GM12878 (cell line): ENCODE results near the gene HSPA12B. TPM values are rescaled to one million over a fixed set of nuclear protein-coding genes. Genes with fewer than 3 reads are reported as not detected.

Experiments used
- ATAC-seq: fragments of 200-7000 bp; cut with Tn5 transposase; 3 replicates; pipeline ENCODE4 v1.9.1; 2020; ENCODE audit warnings: mild to moderate bottlenecking, moderate library complexity
- BruUV-seq: library from RNA; stranded (reverse); fragments of 400-500 nt; replicated peaks from 2 replicates; lab custom pipeline; 2021; lab: Mats Ljungman, UMichigan
- CTCF ChIA-PET: fragments of 300-600 bp; sonication (Branson Sonifier 250); formaldehyde crosslinking; extraction: SDS; loops from one replicate; lab custom pipeline; 2021; ENCODE audit warnings: inconsistent platforms; lab: Yijun Ruan, JAX
- POLR2A ChIA-PET: fragments of 350-600 bp; formaldehyde crosslinking; extraction: SDS; loops from one replicate; lab custom pipeline; 2021; ENCODE audit warnings: inconsistent platforms; lab: Charles Lee
- RAD21 ChIA-PET: fragments of 300-600 bp; sonication (Branson Sonifier 250); formaldehyde crosslinking; loops from one replicate; lab custom pipeline; 2023; ENCODE audit warnings: antibody characterized with exemption; ENCODE audit not compliant: unreplicated experiment; lab: Charles Lee
- SMC1A ChIA-PET: fragments of 300-600 bp; sonication (Branson Sonifier 250); formaldehyde crosslinking; loops from one replicate; lab custom pipeline; 2023; ENCODE audit not compliant: unreplicated experiment, uncharacterized antibody; lab: Charles Lee
- DNase-seq: peaks from one replicate; pipeline ENCODE4 v3.0.0-alpha.2; 2011; ENCODE audit warnings: low read depth, low spot score
- FAIRE-seq: peaks from 3 replicates; lab custom pipeline; 2011; peaks lifted over from hg19 to GRCh38; lab: Jason Lieb, UNC
- H2AFZ ChIP-seq: 2 replicates; pipeline ENCODE4 v1.6.0; 2011; ENCODE audit warnings: low read depth, low read length, control low read depth; ENCODE audit not compliant: control insufficient read depth
- H3K27ac ChIP-seq: 2 replicates; pipeline ENCODE4 v1.5.1; 2011; ENCODE audit warnings: control low read depth; ENCODE audit not compliant: control insufficient read depth, insufficient read depth
- H3K27me3 ChIP-seq, 2 experiments: replicated peaks in 1 of 2; 2 replicates each; pipeline versions ENCODE4 v1.6.0 to v1.6.1; 2011; ENCODE audit warnings: low read length in 1 of 2; ENCODE audit not compliant: control insufficient read depth in 2 of 2, insufficient read depth in 2 of 2
- H3K36me3 ChIP-seq, 2 experiments: 2 replicates each; pipeline ENCODE4 v1.5.1; 2011; ENCODE audit warnings: low read length in 1 of 2; ENCODE audit not compliant: control insufficient read depth in 2 of 2, insufficient read depth in 2 of 2
- H3K4me1 ChIP-seq: 2 replicates; pipeline ENCODE4 v1.6.1; 2011; ENCODE audit warnings: mild to moderate bottlenecking, low read length, moderate library complexity, mixed read lengths; ENCODE audit not compliant: control insufficient read depth, insufficient read depth
- H3K4me2 ChIP-seq: 2 replicates; pipeline ENCODE4 v1.6.0; 2011; ENCODE audit warnings: control low read depth; ENCODE audit not compliant: control insufficient read depth, insufficient read depth
- H3K4me3 ChIP-seq: fragments of 200-600 bp; sonication (generic); 2 replicates; pipeline ENCODE4 v1.5.1; 2016
- H3K79me2 ChIP-seq: 2 replicates; pipeline ENCODE4 v1.6.0; 2011; ENCODE audit warnings: low read length; ENCODE audit not compliant: control insufficient read depth, insufficient read depth
- H3K9ac ChIP-seq: 2 replicates; pipeline ENCODE4 v1.8.0; 2011; ENCODE audit warnings: low read length, control low read depth, mixed read lengths; ENCODE audit not compliant: control insufficient read depth, insufficient read depth
- H3K9me3 ChIP-seq: replicated peaks from 3 replicates; pipeline ENCODE4 v1.5.1; 2011; ENCODE audit warnings: mild to moderate bottlenecking, low read length; ENCODE audit not compliant: control insufficient read depth, insufficient read depth
- H4K20me1 ChIP-seq: 2 replicates; pipeline ENCODE4 v1.6.0; 2011; ENCODE audit not compliant: control insufficient read depth, insufficient read depth
- CTCF ChIP-seq, 3 experiments: IDR thresholded peaks in 2 of 3; conservative IDR thresholded peaks in 1 of 3; 2 replicates each; pipeline ENCODE4 v1.5.1; 2011; ENCODE audit warnings: low read depth in 3 of 3, low read length in 3 of 3, mild to moderate bottlenecking in 3 of 3, control low read depth in 2 of 3, moderate library complexity in 2 of 3, inconsistent platforms in 1 of 3, mixed read lengths in 1 of 3; ENCODE audit not compliant: control insufficient read depth in 2 of 3, insufficient read depth in 1 of 3; ENCODE audit errors: extremely low read depth in 1 of 3
- ESRRA ChIP-seq: IDR thresholded peaks from 2 replicates; pipeline ENCODE4 v1.6.1; 2012; ENCODE audit warnings: mild to moderate bottlenecking, low read length, improper control_type of control experiment
- RFX5 ChIP-seq: IDR thresholded peaks from 2 replicates; pipeline ENCODE4 v1.6.1; 2011; ENCODE audit warnings: low read depth, low read length, improper control_type of control experiment
- TCF7 ChIP-seq: IDR thresholded peaks from 2 replicates; pipeline ENCODE4 v1.6.1; 2014; ENCODE audit warnings: antibody characterized with exemption, borderline replicate concordance
- WGBS: methylation state at CpG from one replicate; pipeline ENCODE4 v1.1.6; 2016; ENCODE audit warnings: low lambda C conversion rate; ENCODE audit not compliant: insufficient replicate concordance, insufficient coverage; ENCODE audit errors: missing lambda C conversion rate; 5-methylcytosine and 5-hydroxymethylcytosine counted together
- in situ Hi-C: fragments of 300-500 bp; cut with MboI; formaldehyde crosslinking; loops from 9 replicates; pipeline ENCODE4 v1.14.3; 2018; ENCODE audit warnings: mixed read lengths
- intact Hi-C: fragments of 100-400 bp; cut with micrococcal nuclease; formaldehyde crosslinking; loops from one replicate; pipeline ENCODE4 v1.14.2; 2022; ENCODE audit not compliant: unreplicated experiment
- polyA plus RNA-seq, 11 experiments: library from polyadenylated mRNA; depleted of rRNA in 4 of 11; unstranded in 6 of 11; stranded (reverse) in 5 of 11; fragments of >200 nt; fragmentation: Nextera tagmentation in 4 of 11; fragmentation: Illumina TruSeq in 1 of 11; extraction: Ambion mirVana in 4 of 11; extraction: Trizol in 1 of 11; gene quantifications; 1 replicate in 1 of 11; 2 replicates in 10 of 11; pipeline versions ENCODE4 v1.2.1 to v1.2.3, GENCODE V29; 2011 to 2016; ENCODE audit warnings: inconsistent platforms in 2 of 11, missing spikeins in 2 of 11, low read depth in 1 of 11
- total RNA-seq, 4 experiments: library from RNA; depleted of rRNA in 3 of 4; stranded (reverse); fragments of >200 nt in 3 of 4; fragmentation: Illumina TruSeq in 1 of 4; extraction: Trizol in 1 of 4; gene quantifications; 2 replicates each; pipeline versions ENCODE4 v1.2.1 to v1.2.3, GENCODE V29; 2013 to 2021

Gene HSPA12B
- total and polyA plus RNA-seq, 10 of the 15 experiments (the other 5 are each of a cell fraction or from before 2014, with no cell fraction given), result 0.08 TPM; not detected in 9

DNA sequence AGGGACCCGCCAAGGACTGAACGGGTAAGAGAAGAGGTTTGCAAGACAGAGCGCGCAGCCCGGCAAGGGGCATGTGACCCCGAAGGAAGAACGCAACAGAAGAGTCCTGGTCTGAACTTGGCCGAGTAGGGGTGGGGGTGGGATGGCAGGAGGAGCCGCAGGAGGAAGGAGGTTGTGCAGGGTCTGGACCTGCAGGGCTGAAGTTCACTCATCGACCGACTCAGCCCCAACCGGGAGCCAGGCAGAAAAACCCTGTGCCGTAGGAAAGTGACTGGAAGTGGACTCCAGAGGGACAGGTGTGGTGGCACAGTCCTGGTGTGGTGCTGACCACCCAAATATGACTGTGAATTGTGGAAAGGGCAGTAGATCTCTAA is 19.9 kb downstream of the HSPA12B start:
- Histone ChIP-seq H3K9me3 (no peaks in the 10 kb centered on the region), H3K36me3 (no peaks in the 10 kb centered on the region; a peak in 1 of 4 replicates), H2AFZ (no peak overlapping the region), H3K4me3 (no peak overlapping the region), H3K79me2 (no peaks in the 10 kb centered on the region), H4K20me1 (no peaks in the 10 kb centered on the region), H3K27me3 (no peaks in the 10 kb centered on the region), H3K4me1 (no peaks in the 10 kb centered on the region), H3K9ac (no peak overlapping the region), H3K27ac (no peak overlapping the region), H3K4me2 (peak overlapping the region; percentile 33; the same call in 1 of the 2 replicates)
- TF ChIP-seq CTCF (IDR thresholded peaks at IDR 0.05 in 2 of 3, conservative IDR thresholded peaks at IDR 0.05 in 1 of 3; ENCODE audit: control insufficient read depth in 2 of 3, extremely low read depth in 1 of 3, insufficient read depth in 1 of 3, low read depth in 3 of 3, low read length in 3 of 3) (0 out of 6 replicates have a peak, but pooled peaks of 1 of the 3 experiments have one; percentile 1), RFX5 (no peak), TCF7 (no peak), ESRRA (no peak)
- no TSS peak for BruUV-seq
- intact Hi-C loops (loop anchor here (2.0 kb wide), 1 partner anchor 14 kb away; the partner anchor contains the start of gene ADISSP), in situ Hi-C loops (no loop called here)
- ChIA-PET RAD21 (interaction anchor here (1.0 to 1.3 kb wide), 3 partner anchors 15 to 103 kb away, joined by 4 read pairs; partner anchors contain the start of gene ADISSP), CTCF (interaction anchor here (0.6 to 4.1 kb wide), 5 partner anchors 15 to 322 kb away, joined by 3 to 52 read pairs (median 4); partner anchors contain the start of genes ADISSP and SPEF1), POLR2A (interaction anchor here (1.1 kb wide), 1 partner anchor 13 kb away, joined by 5 read pairs; no protein-coding TSS in a partner anchor), SMC1A (interaction anchor here (0.7 to 2.7 kb wide), 4 partner anchors 16 to 104 kb away, joined by 3 to 12 read pairs (median 4); partner anchors contain the start of gene ADISSP)
- ATAC-seq (no peak), FAIRE-seq (no peak), DNase-seq (no peak)
- WGBS, result 83% methylated on average over 13 of the region's 13 CpGs
